Ascending aorta (tissue), 2 donors: ENCODE data around the gene SH3RF3. TPM values are rescaled to one million over a fixed set of nuclear protein-coding genes. Genes with fewer than 3 reads are reported as not detected.

Source experiments
- DNase-seq, 2 donors: peaks; one replicate each; pipeline ENCODE4 v3.0.0-alpha.2; 2019; ENCODE audit warnings: low spot score in 2 of 2
- H3K27ac ChIP-seq, 2 donors: fragments of 200-600 bp; sonication (generic); one replicate each; pipeline ENCODE4 v1.5.1; 2016 to 2017; ENCODE audit warnings: mild to moderate bottlenecking in 1 of 2
- H3K27me3 ChIP-seq: fragments of 200-600 bp; sonication (generic); one replicate; pipeline ENCODE4 v1.5.1; 2017
- H3K36me3 ChIP-seq, 2 donors: fragments of 200-600 bp; sonication (generic); one replicate each; pipeline ENCODE4 v1.5.1; 2016
- H3K4me1 ChIP-seq, 2 donors: fragments of 200-600 bp; sonication (generic); one replicate each; pipeline ENCODE4 v1.5.1; 2016 to 2017; ENCODE audit warnings: mild to moderate bottlenecking in 1 of 2
- H3K4me3 ChIP-seq, 2 donors: fragments of 200-600 bp; sonication (generic); one replicate each; pipeline ENCODE4 v1.5.1; 2016 to 2017; ENCODE audit warnings: mild to moderate bottlenecking in 1 of 2
- H3K9me3 ChIP-seq, 2 donors: fragments of 200-600 bp; sonication (generic); one replicate each; pipeline ENCODE4 v1.5.1; 2016
- intact Hi-C: fragments of 100-400 bp; cut with DNase I; formaldehyde crosslinking; loops from one replicate; pipeline ENCODE4 v1.15.1; 2023
- total RNA-seq: library from RNA; depleted of rRNA; stranded (reverse); fragments of >200 nt; gene quantifications from one replicate; pipeline ENCODE4 v1.1.0, GENCODE V29; 2016
- TF ChIP-seq, protein P1 (sequence below), 3 experiments: fragments of 200-600 bp in 2 of 3; fragments of 450-650 bp in 1 of 3; sonication (generic) in 2 of 3; IDR thresholded peaks; one replicate each; pipeline ENCODE4 v1.5.1; 2016 to 2019; ENCODE audit warnings: antibody characterized with exemption in 3 of 3, mild to moderate bottlenecking in 1 of 3, moderate library complexity in 1 of 3

SH3RF3 gene
- total RNA-seq, 1 donor from 2014 or later: 53.5 TPM

DNA sequence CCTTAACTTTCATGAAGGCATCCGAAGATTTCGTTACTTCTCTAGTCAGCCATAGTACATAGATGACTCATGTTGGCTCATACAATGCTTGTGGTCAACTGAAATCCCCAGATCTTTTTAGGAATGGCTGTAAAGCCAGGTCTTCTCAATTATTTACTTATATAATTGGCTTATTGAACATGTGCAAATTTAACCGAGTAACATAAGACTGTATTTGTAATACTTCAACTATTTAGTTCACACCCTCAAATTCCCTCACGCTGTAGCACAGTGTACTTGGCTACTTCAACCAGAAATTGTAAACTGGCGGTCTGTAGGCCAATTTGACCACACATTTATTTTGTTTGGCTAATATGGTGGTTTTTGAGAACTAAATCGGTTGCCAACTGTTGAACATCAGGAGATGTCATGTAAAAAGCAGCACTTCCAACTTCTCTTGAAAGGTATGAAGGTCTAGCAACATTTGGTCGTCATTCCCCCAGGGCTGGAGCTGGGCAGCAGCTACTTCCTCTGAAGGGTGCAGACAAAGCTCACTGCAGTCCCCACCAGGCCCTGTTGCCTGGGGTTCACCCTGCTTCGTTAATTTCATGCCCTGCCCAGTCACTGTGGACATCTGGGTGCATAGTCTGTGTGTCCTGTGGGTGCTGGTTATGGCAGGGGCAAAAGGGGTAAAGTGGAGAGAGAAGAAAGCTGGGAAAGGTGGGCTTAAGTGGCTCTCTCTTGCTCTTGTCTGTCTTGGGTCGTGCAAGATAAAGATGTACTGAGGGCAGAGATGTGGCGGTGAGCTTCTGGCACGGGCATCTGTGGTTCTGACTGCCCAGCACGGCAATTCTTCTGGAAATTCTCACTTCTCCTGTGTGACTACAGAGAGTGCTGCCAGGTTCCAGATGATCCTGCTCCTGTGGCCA, 3.2 kb upstream of the SH3RF3 start:
- H3K27ac ChIP-seq: no peak overlapping the region
- H3K4me1 ChIP-seq: peaks cover 4 to 6% of the 10 kb centered on the region in 2 donors
- no peaks in the 10 kb centered on the region for H3K9me3 ChIP-seq
- H3K36me3 ChIP-seq: no peaks in the 10 kb centered on the region
- DNase-seq: no peak
- TF ChIP-seq, protein P1, sequence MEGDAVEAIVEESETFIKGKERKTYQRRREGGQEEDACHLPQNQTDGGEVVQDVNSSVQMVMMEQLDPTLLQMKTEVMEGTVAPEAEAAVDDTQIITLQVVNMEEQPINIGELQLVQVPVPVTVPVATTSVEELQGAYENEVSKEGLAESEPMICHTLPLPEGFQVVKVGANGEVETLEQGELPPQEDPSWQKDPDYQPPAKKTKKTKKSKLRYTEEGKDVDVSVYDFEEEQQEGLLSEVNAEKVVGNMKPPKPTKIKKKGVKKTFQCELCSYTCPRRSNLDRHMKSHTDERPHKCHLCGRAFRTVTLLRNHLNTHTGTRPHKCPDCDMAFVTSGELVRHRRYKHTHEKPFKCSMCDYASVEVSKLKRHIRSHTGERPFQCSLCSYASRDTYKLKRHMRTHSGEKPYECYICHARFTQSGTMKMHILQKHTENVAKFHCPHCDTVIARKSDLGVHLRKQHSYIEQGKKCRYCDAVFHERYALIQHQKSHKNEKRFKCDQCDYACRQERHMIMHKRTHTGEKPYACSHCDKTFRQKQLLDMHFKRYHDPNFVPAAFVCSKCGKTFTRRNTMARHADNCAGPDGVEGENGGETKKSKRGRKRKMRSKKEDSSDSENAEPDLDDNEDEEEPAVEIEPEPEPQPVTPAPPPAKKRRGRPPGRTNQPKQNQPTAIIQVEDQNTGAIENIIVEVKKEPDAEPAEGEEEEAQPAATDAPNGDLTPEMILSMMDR (IDR thresholded peaks at IDR 0.05): no peak
- intact Hi-C loops: loop anchor here (5.0 kb wide), 3 partner anchors 156 to 331 kb away; no protein-coding TSS in a partner anchor
- no peak overlapping the region for H3K4me3 ChIP-seq
- H3K27me3 ChIP-seq: no peaks in the 10 kb centered on the region

DNA sequence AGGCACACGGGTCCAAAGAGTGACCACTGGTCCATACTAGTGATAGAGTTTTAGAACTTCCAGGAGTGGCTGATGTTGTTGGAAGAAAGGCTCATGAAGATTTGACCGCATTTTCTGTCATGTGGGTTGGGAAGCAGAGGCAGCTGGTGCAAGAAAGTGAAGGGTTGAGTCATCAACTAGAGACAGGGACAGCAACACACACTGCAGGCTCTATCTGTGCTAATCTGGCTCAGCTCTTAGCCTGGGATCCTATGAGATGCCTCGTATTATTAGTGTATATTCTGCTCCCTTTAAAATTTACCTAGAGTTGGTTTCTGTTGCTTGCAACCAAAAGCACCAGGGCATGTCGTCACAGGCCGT, 2.5 kb upstream of the SH3RF3 start:
- no peak overlapping the region for H3K4me3 ChIP-seq
- no peak overlapping the region for H3K27ac ChIP-seq
- DNase-seq: no peak
- no peaks in the 10 kb centered on the region for H3K27me3 ChIP-seq
- peaks cover 4 to 11% of the 10 kb centered on the region in 2 donors for H3K4me1 ChIP-seq
- no peaks in the 10 kb centered on the region for H3K9me3 ChIP-seq
- H3K36me3 ChIP-seq: no peaks in the 10 kb centered on the region
- TF ChIP-seq, protein P1 (IDR thresholded peaks at IDR 0.05): no peak
- intact Hi-C loops: loop anchor here (5.0 kb wide), 3 partner anchors 156 to 331 kb away; no protein-coding TSS in a partner anchor

DNA sequence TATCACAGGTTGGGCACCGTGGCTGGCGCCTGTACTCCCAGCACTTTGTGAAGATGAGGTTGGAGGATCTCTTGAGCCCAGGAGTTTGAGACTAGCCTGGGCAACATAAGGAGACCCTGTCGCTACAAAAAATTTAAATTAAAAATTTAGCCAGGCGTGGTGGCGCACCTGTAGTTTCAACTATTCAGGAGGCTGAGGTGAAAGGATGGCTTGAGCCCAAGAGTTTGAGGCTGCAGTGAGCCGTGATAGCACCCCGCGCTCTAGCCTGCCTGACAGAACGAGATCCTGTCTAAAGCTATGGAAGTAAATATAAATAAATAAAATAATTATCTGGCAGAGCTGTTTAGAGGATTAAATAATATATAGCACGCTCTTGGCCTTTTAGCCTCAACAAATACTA, 1.4 kb upstream of the SH3RF3 start:
- Histone ChIP-seq H3K9me3 (no peaks in the 10 kb centered on the region), H3K4me1 (peaks cover 4 to 17% of the 10 kb centered on the region in 2 donors), H3K27ac (peak overlapping the region; percentile 76 to 85), H3K4me3 (peak overlapping the region in 1 of 2 donors; percentile 67), H3K36me3 (no peaks in the 10 kb centered on the region), H3K27me3 (no peaks in the 10 kb centered on the region)
- DNase-seq: no peak
- TF ChIP-seq, protein P1 (IDR thresholded peaks at IDR 0.05): no peak
- intact Hi-C loops: loop anchor here (5.0 kb wide), 3 partner anchors 155 to 330 kb away; no protein-coding TSS in a partner anchor

DNA sequence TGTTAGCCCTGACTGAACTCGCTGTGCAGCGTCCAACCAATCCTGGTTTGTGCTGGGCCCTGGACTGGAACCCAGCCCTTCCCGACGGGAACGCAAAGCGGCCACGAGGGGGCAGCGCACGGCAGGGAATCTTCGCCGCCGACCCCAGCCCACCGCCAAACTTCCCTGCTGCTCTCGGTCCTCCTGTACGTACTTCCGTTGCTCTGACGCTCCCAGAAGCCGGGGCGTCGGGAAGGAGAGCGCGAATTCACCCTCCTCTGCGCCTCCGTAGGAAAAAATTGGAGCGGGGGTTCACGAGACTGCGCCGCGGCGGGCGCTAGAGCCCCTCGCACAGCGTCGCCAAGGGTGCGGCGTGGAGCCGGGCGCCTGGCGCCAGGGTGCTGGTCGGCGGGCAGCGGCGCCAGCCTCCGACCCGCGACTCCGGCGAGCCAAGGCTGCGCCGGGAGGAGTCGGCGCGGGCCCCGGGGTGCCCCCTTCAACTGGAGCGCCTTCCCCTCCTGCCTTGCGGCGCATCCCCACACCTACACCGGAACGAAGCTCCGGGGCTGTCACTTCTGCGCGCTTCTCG, 873 bp upstream of the SH3RF3 start:
- TF ChIP-seq, protein P1 (IDR thresholded peaks at IDR 0.05): peak; percentile 90 to 93 (median 92)
- peak overlapping the region; percentile 76 to 85 for H3K27ac ChIP-seq
- no peaks in the 10 kb centered on the region for H3K36me3 ChIP-seq
- H3K4me3 ChIP-seq: peak overlapping the region; percentile 67 to 72
- DNase-seq: peak in 1 of 2 donors; percentile 91
- H3K9me3 ChIP-seq: no peaks in the 10 kb centered on the region
- H3K4me1 ChIP-seq: peaks cover 4 to 21% of the 10 kb centered on the region in 2 donors
- intact Hi-C loops: loop anchor here (1.0 to 5.0 kb wide), 6 partner anchors 45 to 382 kb away; no protein-coding TSS in a partner anchor
- no peaks in the 10 kb centered on the region for H3K27me3 ChIP-seq

DNA sequence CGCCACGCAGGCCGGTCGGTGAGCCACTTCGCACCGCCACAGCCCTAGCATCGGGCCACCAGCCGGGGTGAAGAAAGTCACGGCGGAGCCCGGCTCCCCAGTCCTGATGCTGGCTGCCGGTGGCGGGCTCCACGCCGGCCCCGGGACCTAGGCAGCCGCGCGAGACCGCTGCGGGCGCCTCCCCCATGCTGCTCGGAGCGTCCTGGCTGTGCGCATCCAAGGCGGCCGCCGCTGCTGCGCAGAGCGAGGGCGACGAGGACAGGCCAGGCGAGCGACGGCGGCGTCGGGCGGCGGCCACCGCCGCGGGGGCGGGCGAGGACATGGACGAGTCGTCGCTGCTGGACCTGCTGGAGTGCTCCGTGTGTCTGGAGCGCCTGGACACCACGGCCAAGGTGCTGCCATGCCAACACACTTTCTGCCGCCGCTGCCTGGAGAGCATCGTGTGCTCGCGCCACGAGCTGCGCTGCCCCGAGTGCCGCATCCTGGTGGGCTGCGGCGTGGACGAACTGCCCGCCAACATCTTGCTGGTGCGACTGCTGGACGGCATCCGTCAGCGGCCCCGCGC, 433 bp downstream of the SH3RF3 start:
- TF ChIP-seq, protein P1 (IDR thresholded peaks at IDR 0.05): peak in 1 of 3 experiments; percentile 4
- peaks cover 7 to 24% of the 10 kb centered on the region in 2 donors for H3K4me1 ChIP-seq
- intact Hi-C loops: loop anchor here (1.0 to 5.0 kb wide), 5 partner anchors 43 to 328 kb away; no protein-coding TSS in a partner anchor
- H3K9me3 ChIP-seq: no peaks in the 10 kb centered on the region
- peak overlapping the region; percentile 76 to 85 for H3K27ac ChIP-seq
- H3K4me3 ChIP-seq: peak overlapping the region; percentile 67 to 72
- DNase-seq: peak in 1 of 2 donors; percentile 67
- H3K36me3 ChIP-seq: no peaks in the 10 kb centered on the region
- H3K27me3 ChIP-seq: no peaks in the 10 kb centered on the region
